ENCODE data around the gene CNGB1.
A peak's percentile ranks its signal among the peaks of the same experiment; 100 is the strongest.
"Not testable (repeated sequence)": the region's sequence is repeated elsewhere in the genome, so short reads cannot be mapped to it uniquely, and the experiment has no call there.

The CNGB1 gene

DNA sequence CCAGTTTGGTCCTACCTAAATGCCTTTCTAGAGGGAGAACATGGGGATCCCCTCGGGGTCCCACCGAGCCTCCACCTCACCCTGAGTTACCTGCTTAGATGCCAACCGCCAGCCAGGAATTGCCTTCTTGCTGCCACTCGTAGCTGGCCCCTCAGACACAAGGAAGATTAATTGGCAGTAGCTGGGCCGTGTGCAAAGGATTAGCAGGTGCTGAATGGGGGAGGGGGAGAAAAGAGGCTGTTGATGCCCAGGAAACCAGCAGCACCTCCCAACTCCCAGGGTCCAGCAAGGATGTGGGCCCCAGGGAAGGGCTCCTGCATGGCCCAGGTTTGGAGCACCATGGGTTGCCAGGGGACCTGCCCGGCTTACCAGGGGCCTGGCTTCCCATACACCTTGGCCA, at the start of gene CNGB1:
Gene CNGB1 (minus strand): TSS at position 159 of the 400 bp plus-strand sequence. CDS start 3,842 bp downstream, outside the sequence.
- DNase-seq: no peak

DNA sequence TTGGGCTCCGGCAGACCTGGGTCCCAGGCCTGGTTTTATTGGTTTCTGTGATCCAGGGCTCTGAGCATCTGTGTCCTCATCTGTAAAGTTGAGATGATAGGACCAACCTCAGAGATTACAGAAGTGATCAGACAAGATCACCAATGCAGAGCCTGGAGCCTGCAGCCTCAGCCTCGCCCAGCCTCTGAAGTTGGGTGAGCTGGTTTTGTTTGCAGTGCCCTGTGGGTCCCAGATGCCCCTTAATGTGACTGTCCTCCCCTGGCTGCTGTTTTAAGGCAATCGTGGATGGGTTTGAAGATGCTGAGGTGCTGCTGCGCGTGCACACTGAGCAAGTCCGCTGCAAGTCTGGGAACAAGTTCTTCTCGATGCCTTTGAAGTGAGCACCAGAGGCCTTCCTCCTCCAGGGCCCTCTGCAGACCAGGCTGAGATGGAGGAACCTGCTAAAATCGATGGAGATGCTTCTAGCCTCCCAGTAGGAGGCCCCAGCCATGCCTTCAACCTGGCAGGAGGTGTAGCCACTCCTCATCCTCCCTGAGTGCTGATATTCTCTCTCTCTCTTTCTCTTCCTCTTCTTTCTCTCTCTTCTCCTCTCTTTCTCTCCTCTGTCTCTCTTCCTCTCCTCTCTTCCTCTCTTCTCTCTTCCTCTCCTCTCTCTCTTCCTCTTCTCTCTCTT, 49.1 kb upstream of the CNGB1 start:
- no peak for DNase-seq

DNA sequence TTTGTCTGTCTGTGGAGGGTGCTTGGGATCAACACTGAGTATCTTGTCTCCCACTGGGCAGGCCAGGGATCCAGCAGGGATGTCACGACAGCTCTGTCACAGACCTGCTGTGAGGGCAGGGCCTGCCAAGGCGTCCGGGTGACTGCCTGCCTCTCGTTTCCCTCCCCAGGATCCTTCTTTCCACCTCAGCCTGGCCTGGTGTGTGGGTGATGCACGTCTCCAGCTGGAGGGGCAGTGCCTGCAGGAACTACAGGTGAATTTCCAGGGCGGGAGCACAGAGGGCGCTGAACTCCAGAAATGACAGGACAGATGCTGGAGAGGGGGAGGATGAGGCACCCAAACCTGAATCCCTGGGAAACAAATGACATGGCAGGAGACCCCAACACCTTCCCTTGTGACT, 47.9 kb upstream of the CNGB1 start:
- DNase-seq: no peak

DNA sequence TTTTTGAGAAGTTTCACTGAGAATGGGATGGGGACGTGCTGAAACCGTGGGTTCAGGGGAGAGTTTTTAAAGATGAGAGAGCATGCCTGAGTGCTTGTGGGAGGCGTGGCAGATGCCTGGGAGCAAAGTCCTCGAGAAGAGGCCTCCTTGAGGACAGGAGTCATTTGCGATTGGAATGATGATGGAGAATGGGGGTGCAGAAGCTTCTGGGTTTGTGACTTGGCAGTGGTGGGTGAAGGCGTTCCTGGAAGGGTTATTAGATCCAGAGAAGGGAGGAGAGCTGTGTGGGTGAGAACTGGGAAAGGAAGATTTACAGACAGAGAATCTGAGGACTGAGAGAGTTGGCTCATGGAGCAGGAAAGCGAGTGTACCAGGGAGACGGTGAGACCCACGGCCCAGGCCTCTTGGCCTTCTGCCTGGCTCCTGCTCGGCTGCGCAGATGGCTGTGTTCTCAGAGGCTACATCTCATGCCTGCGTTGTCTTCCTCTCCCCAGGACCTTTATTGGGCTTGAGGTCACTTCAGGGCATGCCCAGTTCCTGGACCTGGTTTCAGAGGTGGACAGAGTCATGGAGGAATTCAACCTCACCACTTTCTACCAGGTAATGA, 46.0 kb upstream of the CNGB1 start:
- no peak for DNase-seq

DNA sequence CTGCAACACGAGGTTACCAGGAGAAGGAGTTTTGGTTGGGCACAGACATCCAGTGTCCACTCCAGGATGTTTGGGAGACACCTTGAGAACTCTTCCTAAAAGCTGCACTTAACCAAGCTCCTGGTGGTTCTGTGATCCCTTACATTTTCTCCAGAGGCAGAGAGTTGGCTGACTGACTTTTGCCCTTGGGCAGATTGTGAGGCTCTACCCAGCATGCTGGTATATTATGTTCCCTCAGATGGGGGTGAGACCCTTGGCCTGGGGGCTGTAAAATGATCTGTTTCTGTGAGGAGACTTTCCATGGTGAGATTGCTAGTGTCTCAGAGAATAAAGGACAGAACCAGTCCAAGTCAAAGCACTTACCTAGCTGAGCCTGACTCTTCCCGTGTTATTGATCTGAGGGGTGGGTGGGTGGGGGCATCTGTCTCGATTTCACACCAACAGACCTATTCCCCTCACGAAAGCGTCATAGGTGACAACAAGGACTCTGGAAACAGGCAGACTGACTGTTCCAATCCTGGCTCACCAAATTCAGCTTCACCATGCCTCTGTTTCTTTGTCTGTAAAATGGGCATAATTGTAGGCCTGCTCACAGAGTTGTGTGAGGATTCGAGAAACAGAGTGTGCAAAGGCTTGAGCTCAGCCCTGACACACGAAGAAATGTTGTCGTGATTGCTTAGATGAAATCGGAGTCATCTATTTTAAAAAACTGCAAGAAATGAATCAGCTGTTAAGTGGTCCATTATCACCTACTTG, 42.5 kb upstream of the CNGB1 start:
- DNase-seq: no peak

DNA sequence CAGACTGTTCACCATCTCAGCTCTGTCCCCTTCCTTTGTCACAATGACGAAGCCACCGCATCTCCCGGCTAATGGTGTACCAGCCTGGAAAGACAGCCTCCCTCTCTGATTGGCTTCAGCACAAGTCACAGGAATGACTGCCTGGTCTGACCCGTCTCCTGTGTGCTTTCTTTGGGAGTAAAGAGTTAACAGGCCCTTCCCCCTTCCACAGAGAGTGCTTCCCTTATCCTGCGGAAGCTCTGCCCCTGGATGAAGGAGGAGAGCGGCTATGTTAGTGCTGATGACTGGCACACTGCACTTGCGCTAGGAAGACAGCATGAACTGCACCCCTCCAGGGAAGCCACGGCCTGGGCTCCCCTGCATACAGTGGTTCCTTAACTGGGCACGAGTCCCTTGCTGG, 41.6 kb upstream of the CNGB1 start:
- DNase-seq: no peak

DNA sequence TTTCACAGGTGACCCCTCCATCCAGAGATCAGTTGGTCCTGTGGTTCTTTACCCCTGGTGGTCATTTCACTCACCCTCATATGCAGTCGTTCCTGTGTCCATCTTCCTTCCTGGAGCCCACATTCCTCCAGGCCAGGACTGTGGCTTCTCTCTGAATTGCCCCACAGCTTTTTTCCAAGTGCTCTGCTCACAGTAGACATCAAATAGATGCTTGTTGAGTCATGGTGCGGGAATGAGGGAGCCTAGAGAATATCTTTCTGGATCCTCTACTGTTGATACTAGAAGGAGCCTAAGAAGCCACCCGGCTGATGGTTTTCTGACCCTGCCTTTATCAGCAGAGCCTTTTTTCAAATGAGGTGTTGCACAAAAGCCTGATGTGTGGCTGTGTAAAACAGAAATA, 40.7 kb upstream of the CNGB1 start:
- no peak for DNase-seq

DNA sequence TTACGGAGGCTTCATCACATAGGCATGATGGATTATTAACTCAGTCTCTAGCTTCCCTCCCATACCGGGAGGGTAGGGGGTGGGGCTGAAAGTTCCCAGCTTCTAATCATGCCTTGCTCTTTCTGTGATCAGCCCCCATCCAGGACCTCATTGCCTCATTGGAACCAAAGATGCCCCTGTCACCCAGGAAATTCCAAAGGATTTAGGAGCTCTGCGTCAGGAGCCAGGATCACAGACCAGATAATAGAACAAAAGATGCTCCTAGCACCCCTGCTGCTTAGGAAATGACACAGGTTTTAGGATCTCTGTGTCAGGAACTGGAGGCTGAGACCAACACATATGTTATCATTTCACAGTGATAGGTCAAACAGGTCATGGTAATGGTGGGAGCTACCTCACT, 40.0 kb upstream of the CNGB1 start:
- DNase-seq: no peak

DNA sequence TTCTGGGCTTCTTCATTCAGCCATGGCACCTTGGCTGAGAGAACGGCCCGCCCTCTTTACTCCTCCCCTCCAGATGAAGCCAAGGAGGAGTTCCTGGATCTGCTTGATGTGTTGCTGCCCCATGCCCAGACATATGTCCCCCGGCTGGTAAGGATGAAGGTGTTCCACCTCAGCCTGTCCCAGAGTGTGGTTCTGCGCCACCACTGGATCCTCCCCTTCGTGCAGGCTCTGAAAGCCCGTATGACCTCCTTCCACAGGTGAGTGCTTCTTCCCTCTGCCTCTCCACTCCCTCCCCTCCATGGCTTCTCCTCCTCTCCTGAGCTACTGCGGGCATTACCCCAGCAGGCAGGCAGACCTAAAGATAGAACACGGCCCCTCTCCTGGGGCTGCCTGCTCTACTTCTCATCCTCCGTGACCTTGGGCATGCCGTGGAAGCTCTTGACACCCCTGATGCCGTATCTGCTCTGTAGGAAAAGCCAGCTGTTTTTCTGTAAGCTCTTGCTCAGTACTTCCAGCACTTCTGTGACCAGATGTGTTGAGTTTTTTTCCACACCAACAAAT, 39.0 kb upstream of the CNGB1 start:
- DNase-seq: no peak

DNA sequence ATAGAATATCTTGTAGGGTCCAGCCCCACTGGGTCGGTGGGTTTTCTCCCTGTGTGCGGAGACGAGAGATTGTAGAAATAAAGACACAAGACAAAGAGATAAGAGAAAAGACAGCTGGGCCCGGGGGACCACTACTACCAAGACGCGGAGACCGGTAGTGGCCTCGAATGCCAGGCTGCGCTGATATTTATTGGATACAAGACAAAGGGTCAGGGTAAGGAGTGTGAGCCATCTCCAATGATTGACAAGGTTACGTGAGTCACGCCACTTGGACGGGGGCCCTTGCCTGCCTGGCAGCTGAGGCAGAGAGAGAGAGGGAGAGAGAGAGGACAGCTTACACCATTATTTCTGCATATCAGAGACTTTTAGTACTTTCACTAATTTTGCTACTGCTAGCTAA, 33.8 kb upstream of the CNGB1 start:
- DNase-seq: not testable (repeated sequence)

DNA sequence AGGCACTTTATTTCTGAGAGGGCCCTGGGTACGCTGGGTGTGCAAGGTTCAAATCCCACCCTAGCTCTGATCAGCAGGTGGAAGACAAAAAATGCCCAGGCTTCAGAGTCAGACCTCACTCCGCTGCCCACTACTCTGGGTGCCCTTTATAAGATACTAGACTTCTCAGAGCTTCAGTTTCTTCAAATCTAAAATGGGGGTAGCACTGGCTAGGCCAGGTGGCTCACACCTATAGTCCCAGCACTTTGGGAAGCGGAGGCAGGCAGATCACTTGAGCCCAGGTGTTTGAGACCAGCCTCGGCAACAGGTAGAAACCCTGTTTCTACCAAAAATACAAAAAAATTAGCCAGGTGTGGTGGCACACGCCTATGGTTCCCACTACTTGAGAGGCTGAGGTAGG, 32.0 kb upstream of the CNGB1 start:
- DNase-seq: no peak

DNA sequence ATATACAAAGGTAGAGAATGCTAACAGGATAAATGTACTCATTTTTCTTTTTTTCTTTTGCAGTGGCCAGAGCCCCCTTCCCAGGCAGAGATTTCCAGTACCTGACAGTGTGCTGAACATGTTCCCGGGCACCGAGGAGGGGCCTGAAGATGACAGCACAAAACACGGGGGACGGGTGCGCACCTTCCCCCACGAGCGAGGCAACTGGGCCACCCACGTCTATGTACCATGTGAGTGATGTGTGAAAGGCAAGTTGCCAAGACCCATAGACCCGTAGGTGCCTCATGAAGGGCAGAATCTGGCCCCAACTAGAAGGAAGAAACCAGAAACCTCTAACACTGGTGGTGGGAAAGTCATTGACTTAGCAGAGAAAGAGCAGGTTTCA, 31.5 kb upstream of the CNGB1 start:
- DNase-seq: no peak

DNA sequence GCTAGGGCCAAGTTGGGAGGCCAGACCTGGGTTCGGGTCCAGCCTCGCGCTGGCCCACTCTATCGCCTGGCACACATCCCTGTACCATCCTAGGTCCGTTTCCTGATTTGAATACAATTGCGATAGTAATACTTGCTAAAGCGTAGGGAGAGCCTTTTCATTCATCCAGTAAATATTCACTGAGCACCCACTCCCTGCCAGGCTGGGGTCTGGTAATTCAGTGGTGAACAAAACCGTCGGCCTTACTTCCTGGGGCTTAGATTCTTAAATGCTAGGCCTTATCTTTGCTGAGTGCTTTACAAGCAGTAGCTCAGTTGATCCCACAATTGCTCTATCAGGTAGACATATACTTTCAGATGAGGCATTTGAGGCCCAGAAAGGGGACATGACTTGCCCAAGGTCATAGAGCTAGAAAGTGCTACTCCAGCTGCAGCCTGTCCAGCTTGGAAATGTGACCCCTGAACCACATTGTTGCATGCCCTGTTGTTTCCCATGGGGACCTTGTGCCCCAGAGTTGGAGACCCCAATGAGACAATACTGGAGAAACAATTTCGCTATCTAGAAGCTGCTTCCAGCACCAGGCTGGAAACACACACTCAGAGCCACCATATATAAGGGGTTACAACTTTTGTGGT, 31.0 kb upstream of the CNGB1 start:
- no peak for DNase-seq

DNA sequence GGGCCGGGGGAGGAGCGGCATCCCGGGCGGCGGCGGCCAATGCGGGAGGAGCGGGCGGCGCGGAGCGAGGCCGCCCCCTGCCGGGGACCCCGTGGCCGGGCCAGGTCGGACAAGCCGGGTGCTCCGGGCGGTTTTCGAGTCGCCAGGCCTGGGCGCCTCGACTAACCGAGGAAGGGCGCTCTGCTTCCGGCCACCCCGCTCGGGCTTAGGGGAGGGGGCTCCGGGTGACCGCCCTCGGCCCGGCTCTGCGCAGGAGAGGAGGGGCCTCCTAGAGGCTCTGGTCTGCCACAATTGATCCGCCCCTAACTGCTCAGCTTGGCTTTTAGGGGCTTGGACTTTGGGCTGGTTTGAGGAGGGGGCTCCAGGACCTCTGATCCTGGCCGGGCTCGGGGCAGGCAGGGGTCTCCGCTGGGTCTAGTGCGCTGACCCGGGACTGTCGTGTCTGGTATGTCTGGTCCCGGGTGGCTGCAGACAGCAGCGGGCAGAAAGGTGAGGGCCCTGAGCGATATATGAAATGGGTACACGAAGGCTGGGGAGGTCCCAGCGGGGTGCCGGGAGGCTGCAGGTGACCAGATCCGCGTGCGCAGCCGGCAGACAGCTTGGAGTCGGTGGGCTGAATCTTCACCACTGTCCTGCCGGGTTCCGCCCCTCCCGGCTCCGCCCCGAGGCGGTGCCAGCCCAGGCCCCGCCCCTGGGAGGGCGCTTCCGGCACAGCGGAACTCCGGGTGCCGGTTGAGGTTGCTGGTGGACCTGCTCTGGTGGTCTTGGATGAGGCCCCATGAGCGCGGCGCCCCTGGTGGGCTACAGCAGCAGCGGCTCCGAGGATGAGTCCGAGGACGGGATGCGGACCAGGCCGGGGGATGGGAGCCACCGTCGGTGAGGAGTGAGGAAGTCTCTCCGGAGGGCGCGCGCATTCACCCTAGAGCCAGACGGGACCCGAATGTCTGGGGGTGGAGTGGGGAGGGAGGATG, 30.1 kb upstream of the CNGB1 start, which contains the start of gene USB1:
Gene USB1 (plus strand): TSS at position 702 of the 971 bp plus-strand sequence. CDS start 77 bp downstream, at position 779.
- peak; percentile 79 for DNase-seq

DNA sequence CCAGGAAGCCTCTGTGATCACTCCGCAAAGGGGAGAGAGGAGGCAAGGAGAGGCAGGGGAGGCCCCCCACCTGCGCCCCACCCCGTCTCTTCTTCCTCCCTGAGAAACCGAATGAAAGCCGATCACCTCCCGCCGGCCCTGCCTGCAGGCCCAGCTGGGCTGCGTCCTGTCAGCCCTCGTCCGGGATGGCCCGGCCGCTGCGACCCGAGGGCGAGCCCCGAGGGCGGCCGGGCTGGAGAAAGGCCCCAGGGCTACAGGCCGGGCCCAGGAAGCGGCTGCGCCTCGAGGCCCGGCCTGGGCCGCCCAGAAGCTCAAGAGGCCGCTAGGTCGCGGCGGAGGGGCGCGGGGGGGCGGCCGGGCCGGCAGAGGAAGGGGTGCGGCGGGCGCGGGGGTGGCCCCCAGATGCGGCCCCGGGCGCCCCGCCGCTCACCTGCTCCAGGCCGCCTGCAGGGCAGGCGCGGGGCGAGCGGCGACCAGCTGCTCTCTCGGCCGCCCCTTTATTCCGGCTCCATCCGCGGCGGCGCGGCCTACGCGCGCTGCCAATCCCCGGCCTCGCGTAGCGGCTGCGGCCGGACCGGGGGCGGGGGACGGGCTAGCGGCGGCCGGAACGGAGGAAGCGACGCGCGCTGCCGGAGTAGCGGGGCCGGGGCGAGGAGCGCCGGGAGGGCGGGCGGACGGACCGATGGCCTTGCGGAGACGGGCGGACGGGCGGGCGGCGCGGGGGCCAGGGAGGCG, 29.2 kb upstream of the CNGB1 start, which contains the start of gene ZNF319:
Gene ZNF319 (minus strand): TSS at position 702 of the 735 bp plus-strand sequence. CDS start 2,407 bp downstream, outside the sequence.
- DNase-seq: no peak

DNA sequence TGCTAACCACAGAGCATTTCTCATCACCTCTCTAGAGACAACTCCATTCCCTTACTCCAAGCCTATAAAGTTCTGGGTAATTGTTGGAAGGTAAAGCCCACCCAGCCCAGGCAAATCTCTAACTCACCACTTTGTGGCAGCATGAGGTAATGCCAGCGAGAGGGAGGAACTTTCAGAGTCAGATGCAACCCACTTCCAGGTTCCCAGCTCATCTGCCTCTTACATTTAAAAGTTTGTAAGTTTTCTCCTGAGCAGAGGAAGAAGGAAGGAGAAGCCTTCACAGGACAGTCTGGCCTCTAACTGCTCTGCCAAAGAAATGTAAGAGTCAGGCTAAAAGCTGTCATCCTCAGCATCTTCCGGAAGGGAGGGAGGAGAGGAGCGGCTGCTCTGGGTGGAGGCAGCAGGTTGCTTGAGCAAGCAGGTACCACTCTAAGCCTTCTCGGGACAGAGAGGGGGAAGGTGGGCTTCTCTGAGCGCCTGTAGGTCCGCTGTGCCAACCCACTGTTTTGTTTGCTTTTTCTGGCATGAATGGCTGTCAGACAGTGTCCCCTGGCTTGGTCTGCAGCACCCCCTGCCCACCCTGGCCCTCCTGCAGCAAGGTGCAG, 28.5 kb upstream of the CNGB1 start:
- peak; percentile 23 for DNase-seq

DNA sequence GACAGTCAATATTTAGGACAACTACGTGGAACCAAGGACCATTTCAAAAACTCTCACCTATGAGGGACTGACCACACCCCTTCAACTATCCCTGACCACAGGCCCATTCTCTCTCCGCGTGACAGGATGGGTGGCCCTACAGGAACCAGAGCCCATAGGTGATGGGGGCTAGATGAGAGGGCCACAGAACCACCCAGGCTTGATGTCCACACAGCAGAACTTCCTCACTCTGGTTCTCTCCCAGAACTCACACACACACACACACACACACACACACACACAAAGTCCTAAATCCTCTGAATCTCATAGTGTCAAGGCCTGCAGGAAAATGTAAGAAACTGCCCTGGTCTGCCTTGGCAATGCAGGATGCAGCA, 28.1 kb upstream of the CNGB1 start:
- no peak for DNase-seq

DNA sequence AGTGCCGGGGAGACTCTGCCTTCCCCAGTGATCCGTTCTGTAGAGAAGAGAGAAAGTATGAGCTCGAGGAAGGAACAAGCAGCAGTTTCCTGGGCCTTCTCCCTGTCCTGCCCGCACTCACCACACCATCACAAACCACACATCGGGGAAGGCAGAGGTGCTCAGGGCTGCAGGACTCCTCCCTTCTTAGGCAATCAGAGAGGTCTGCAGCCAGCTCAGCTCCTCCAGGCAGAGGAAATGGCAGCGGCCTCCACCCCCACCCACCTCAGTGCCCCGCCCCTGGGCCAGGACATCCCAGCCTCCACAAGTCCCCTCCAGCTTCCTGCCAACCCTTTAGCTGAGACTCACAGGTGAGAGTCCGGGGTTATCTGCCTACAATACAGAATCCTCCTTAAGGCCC, 27.6 kb upstream of the CNGB1 start:
- peak; percentile 42 for DNase-seq

DNA sequence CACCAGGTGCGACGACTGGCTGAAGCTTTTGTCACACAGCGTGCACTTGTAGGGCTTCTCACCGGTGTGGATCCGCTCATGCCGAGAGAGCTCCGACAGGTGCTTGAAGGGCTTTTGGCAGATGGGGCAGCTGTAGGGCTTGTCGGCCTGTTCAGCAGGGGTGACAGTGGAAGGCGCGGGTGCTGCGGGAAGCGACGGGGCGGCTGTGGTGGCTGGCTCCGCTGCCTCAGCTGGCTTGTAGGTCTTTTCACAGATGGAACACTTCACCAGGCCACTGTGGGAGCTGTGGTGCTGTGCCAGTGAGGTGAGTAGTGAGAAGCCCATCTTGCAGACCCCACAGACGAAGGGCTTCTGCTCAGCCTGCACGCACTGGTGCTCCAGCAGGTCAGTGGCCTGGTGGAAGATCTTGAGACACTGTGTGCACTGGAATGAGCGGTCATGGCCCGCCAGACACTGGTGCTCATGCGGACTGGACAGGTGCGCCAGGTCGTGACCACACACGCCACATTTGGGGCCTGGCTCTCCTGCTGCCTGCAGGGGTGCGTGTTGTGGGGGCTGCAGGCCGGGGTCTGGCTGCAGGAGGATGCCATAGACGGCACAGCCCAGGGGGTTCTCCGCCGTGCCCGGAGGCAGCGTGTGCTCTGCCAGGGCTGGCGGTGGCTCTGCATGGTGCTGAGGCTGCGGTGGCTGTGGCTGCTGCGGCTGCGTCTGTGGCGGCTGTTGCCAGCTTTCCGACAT, 26.8 kb upstream of the CNGB1 start:
- DNase-seq: no peak

DNA sequence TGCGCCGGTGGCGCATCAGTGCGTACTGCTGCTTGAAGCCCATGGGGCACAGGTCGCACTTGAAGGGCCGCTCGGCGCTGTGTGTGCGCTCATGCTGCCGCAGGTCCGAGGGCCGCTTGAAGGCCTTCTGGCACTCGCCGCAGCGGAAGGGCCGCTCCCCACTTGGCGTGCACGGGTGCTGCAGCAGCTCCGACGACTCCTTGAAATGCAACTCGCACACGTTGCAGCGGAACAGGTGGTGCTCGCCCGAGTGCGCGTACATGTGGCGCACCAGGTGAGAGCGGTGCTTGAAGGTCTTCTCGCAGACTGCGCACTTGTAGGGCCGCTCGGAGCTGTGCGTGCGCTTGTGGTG, 26.2 kb upstream of the CNGB1 start:
- no peak for DNase-seq

All from activated T-cell treated with anti-CD3 and anti-CD28 coated beads for 4 hours (primary cell).